Coronary artery (tissue), 2 donors: ENCODE results near the gene RENBP.

Source experiments
- DNase-seq: peaks from one replicate; pipeline ENCODE4 v3.0.0-alpha.2; 2017; ENCODE audit warnings: low spot score
- H3K27ac ChIP-seq, 2 donors: fragments of 200-600 bp; sonication (generic); one replicate each; pipeline ENCODE4 v1.5.1; 2016 to 2019
- H3K4me3 ChIP-seq: fragments of 200-600 bp; sonication (generic); 2 replicates; pipeline ENCODE4 v1.5.1; 2016; ENCODE audit warnings: mild to moderate bottlenecking, moderate library complexity
- CTCF ChIP-seq: fragments of 200-600 bp; sonication (generic); IDR thresholded peaks from one replicate; pipeline ENCODE4 v1.5.1; 2019; ENCODE audit warnings: antibody characterized with exemption

The RENBP gene

GRCh38 chrX:153953342-153953830, 8.9 kb upstream of the RENBP start:
- H3K27ac ChIP-seq, result peak overlapping the region; percentile 70 to 84
- no peak for DNase-seq
- H3K4me3 ChIP-seq, result peak overlapping the region; percentile 32
- TF ChIP-seq CTCF, result peak; percentile 95

- no peak for TF ChIP-seq CTCF
- no peak for DNase-seq
- no peak overlapping the region for H3K4me3 ChIP-seq
- H3K27ac ChIP-seq, result peak overlapping the region; percentile 70 to 84
Observed at GRCh38 chrX:153952373-153953026, 8.1 kb upstream of the RENBP start.

GRCh38 chrX:153951683-153952372, 7.4 kb upstream of the RENBP start:
- Histone ChIP-seq H3K4me3 (no peak overlapping the region), H3K27ac (peak overlapping the region; percentile 70 to 84)
- DNase-seq, result no peak
- TF ChIP-seq CTCF, result no peak

GRCh38 chrX:153950127-153950526, 5.7 kb upstream of the RENBP start:
- DNase-seq, result no peak
- Histone ChIP-seq H3K27ac (peak overlapping the region in 1 of 2 donors; percentile 25), H3K4me3 (no peak overlapping the region)
- TF ChIP-seq CTCF, result no peak

- no peak for DNase-seq
- H3K4me3 ChIP-seq, result no peak overlapping the region
- H3K27ac ChIP-seq, result peak overlapping the region in 1 of 2 donors; percentile 38
- TF ChIP-seq CTCF, result no peak
Observed at GRCh38 chrX:153948847-153949805, 4.7 kb upstream of the RENBP start.

- peak overlapping the region in 1 of 2 donors; percentile 71 for H3K27ac ChIP-seq
- TF ChIP-seq CTCF, result no peak
- no peak for DNase-seq
- no peak overlapping the region for H3K4me3 ChIP-seq
Observed at GRCh38 chrX:153948002-153948466, 3.6 kb upstream of the RENBP start.
